Type B pancreatic cell (in vitro differentiated cells): ENCODE measurements around the gene WWTR1. TPM values are rescaled to one million over a fixed set of nuclear protein-coding genes. Genes with fewer than 3 reads are reported as not detected.

Experiments used
- DNase-seq: peaks from one replicate; pipeline ENCODE4 v3.0.0; 2021; ENCODE audit warnings: mixed read lengths; ENCODE audit not compliant: unreplicated experiment; ENCODE audit errors: extremely low spot score
- H3K27ac Mint-ChIP-seq: 2 replicates; pipeline ENCODE4 v1.8.0; 2021; ENCODE audit warnings: mild to moderate bottlenecking, mixed read lengths
- H3K27me3 Mint-ChIP-seq: 2 replicates; pipeline ENCODE4 v1.8.0; 2021; ENCODE audit warnings: mixed read lengths
- H3K36me3 Mint-ChIP-seq: 2 replicates; pipeline ENCODE4 v1.8.0; 2021; ENCODE audit warnings: mixed read lengths
- H3K4me1 Mint-ChIP-seq: one replicate; pipeline ENCODE4 v1.8.0; 2021; ENCODE audit warnings: mixed read lengths; ENCODE audit not compliant: unreplicated experiment
- H3K4me3 Mint-ChIP-seq: 2 replicates; pipeline ENCODE4 v1.8.0; 2021; ENCODE audit warnings: mild to moderate bottlenecking, mixed read lengths
- H3K9me3 Mint-ChIP-seq: 2 replicates; pipeline ENCODE4 v1.8.0; 2021; ENCODE audit warnings: mixed read lengths
- CTCF ChIP-seq: fragments of 200-600 bp; sonication (generic); conservative IDR thresholded peaks from 2 replicates; pipeline ENCODE4 v1.5.0; 2021; ENCODE audit warnings: antibody characterized with exemption, mild to moderate bottlenecking
- total RNA-seq: library from RNA; stranded (reverse); gene quantifications from 2 replicates; pipeline ENCODE4 v1.2.1, GENCODE V29; 2021; ENCODE audit warnings: low replicate concordance

The WWTR1 gene
- total RNA-seq, 1 donor from 2014 or later: 65.0 TPM

GRCh38 chr3:149473357-149474249 is 184.2 kb downstream of the WWTR1 start:
- TF ChIP-seq CTCF: no peak
- Mint-ChIP-seq H3K9me3 (peaks cover 4% of the 10 kb centered on the region), H3K4me1 (peaks cover 37% of the 10 kb centered on the region), H3K27me3 (no peaks in the 10 kb centered on the region), H3K36me3 (no peaks in the 10 kb centered on the region), H3K4me3 (peak overlapping the region; percentile 37), H3K27ac (peak overlapping the region; percentile 86)
- DNase-seq: no peak

- peaks cover 4% of the 10 kb centered on the region for H3K9me3 Mint-ChIP-seq
- no peak for TF ChIP-seq CTCF
- DNase-seq: no peak
- H3K27ac Mint-ChIP-seq: peak overlapping the region; percentile 5
- H3K4me3 Mint-ChIP-seq: no peak overlapping the region
- no peaks in the 10 kb centered on the region for H3K36me3 Mint-ChIP-seq
- H3K4me1 Mint-ChIP-seq: peaks cover 37% of the 10 kb centered on the region
- H3K27me3 Mint-ChIP-seq: no peaks in the 10 kb centered on the region
Observed at GRCh38 chr3:149472030-149472797, 185.6 kb downstream of the WWTR1 start.

- no peak for DNase-seq
- peaks cover 40% of the 10 kb centered on the region for H3K4me1 Mint-ChIP-seq
- no peak overlapping the region for H3K27ac Mint-ChIP-seq
- H3K36me3 Mint-ChIP-seq: no peaks in the 10 kb centered on the region
- TF ChIP-seq CTCF: no peak
- peaks cover 11% of the 10 kb centered on the region for H3K9me3 Mint-ChIP-seq
- H3K4me3 Mint-ChIP-seq: no peak overlapping the region
- H3K27me3 Mint-ChIP-seq: no peaks in the 10 kb centered on the region
Observed at GRCh38 chr3:149470381-149470780, 187.4 kb downstream of the WWTR1 start.

- TF ChIP-seq CTCF: no peak
- peaks cover 23% of the 10 kb centered on the region for H3K4me1 Mint-ChIP-seq
- H3K27ac Mint-ChIP-seq: peak overlapping the region; percentile 73
- DNase-seq: no peak
- H3K27me3 Mint-ChIP-seq: no peaks in the 10 kb centered on the region
- no peak overlapping the region for H3K4me3 Mint-ChIP-seq
- H3K9me3 Mint-ChIP-seq: peaks cover 17% of the 10 kb centered on the region
- H3K36me3 Mint-ChIP-seq: no peaks in the 10 kb centered on the region
Observed at GRCh38 chr3:149468504-149469212, 189.2 kb downstream of the WWTR1 start.

Other genes with a start within 250 kb of the WWTR1 start
- 18.1 and 97.1 TPM in 2 replicates for gene TM4SF4, start 183.3 kb downstream of the WWTR1 start, total RNA-seq
- gene COMMD2, start 94.5 kb upstream of the WWTR1 start, total RNA-seq: 53.2 and 55.7 TPM in 2 replicates
- 0.82 TPM in 1 of 2 replicates, not detected in the other for gene ANKUB1, start 134.5 kb upstream of the WWTR1 start, total RNA-seq
- gene RNF13, start 155.2 kb upstream of the WWTR1 start, total RNA-seq: 40.6 and 57.8 TPM in 2 replicates